ENCODE data around the gene GAS7.

- TF ChIP-seq CTCF (conservative IDR thresholded peaks at IDR 0.05 in 1 of 2, IDR thresholded peaks at IDR 0.05 in 1 of 2; ENCODE audit: extremely low read depth in 1 of 2, insufficient read depth in 1 of 2, low read depth in 1 of 2, low read length in 2 of 2) (no peak), EZH2 (IDR thresholded peaks at IDR 0.05; ENCODE audit: borderline replicate concordance, low read length) (no peak)
Observed at GRCh38 chr17:9902120-9902519, 296.3 kb downstream of the GAS7 start.
